ENCODE measurements around the gene ZNF473. TPM values are rescaled to one million over a fixed set of nuclear protein-coding genes. Genes with fewer than 3 reads are reported as not detected.

ZNF473 gene
- total and polyA plus RNA-seq, 2 experiments from 2014 or later, result 3.3 to 18.9 TPM

GRCh38 chr19:50030937-50031336 is 5.1 kb downstream of the ZNF473 start:
- DNase-seq (ENCODE audit: low spot score) (no peak), ATAC-seq (no peak)
- H2AFZ ChIP-seq, result no peak overlapping the region
- H3F3A ChIP-seq (replicated peaks; ENCODE audit: low read depth), result no peaks in the 10 kb centered on the region
- no peaks in the 10 kb centered on the region for H3K9me2 ChIP-seq (ENCODE audit: insufficient read depth)
- H4K20me1 ChIP-seq (replicated peaks; ENCODE audit: insufficient read depth), result peaks cover 20% of the 10 kb centered on the region
- peaks cover 40% of the 10 kb centered on the region for H3K79me2 ChIP-seq (replicated peaks; ENCODE audit: insufficient read depth)
- no peak overlapping the region for H3K27ac ChIP-seq (ENCODE audit: low read depth)
- H3K4me1 ChIP-seq (ENCODE audit: insufficient read depth), result peaks cover 8% of the 10 kb centered on the region; the same call in 1 of the 2 replicates
- H3K36me3 Mint-ChIP-seq (ENCODE audit: low read depth), result peaks cover 66% of the 10 kb centered on the region
- H3K4me1 Mint-ChIP-seq, result peaks cover 5% of the 10 kb centered on the region; the same call in 2 of the 3 replicates
- TF ChIP-seq ETS1 (IDR thresholded peaks at IDR 0.05) (no peak), JUNB (IDR thresholded peaks at IDR 0.05; ENCODE audit: unreplicated experiment) (no peak), ZNF114 (CRISPR knock-in tag; IDR thresholded peaks at IDR 0.05) (no peak)
- peaks cover 3% of the 10 kb centered on the region for H3K27me3 Mint-ChIP-seq (ENCODE audit: insufficient read depth, low read depth, poor library complexity)
- H3K27ac Mint-ChIP-seq, result no peak overlapping the region
- H3K4me3 Mint-ChIP-seq, result no peak overlapping the region
- H3K9me3 Mint-ChIP-seq, result peaks cover 14% of the 10 kb centered on the region
- no peak overlapping the region for H3K4me3 ChIP-seq
- no peaks in the 10 kb centered on the region for H3K27me3 ChIP-seq (ENCODE audit: insufficient read depth)
- no peaks in the 10 kb centered on the region; the same call in 1 of the 2 replicates for H3K36me3 ChIP-seq (ENCODE audit: insufficient read depth)
- no peak overlapping the region for H3K4me2 ChIP-seq

- Histone ChIP-seq H3K79me2 (replicated peaks; ENCODE audit: insufficient read depth) (0 out of 2 replicates have a peak, but pooled peaks cover 5% of the 10 kb centered on the region), H3K27me3 (ENCODE audit: insufficient read depth) (no peaks in the 10 kb centered on the region), H3K9me2 (ENCODE audit: insufficient read depth) (no peaks in the 10 kb centered on the region), H4K20me1 (replicated peaks; ENCODE audit: insufficient read depth) (peaks cover 11% of the 10 kb centered on the region; the same call in 1 of the 2 replicates), H3F3A (replicated peaks; ENCODE audit: low read depth) (no peaks in the 10 kb centered on the region), H3K4me2 (no peak overlapping the region), H3K4me1 (ENCODE audit: insufficient read depth) (no peaks in the 10 kb centered on the region), H2AFZ (no peak overlapping the region), H3K27ac (ENCODE audit: low read depth) (no peak overlapping the region), H3K4me3 (no peak overlapping the region), H3K36me3 (ENCODE audit: insufficient read depth) (peaks cover 5% of the 10 kb centered on the region)
- ATAC-seq, result no peak
- H3K36me3 Mint-ChIP-seq (ENCODE audit: low read depth), result peaks cover 88% of the 10 kb centered on the region
- no peaks in the 10 kb centered on the region for H3K27me3 Mint-ChIP-seq (ENCODE audit: insufficient read depth, low read depth, poor library complexity)
- no peak overlapping the region for H3K27ac Mint-ChIP-seq
- no peaks in the 10 kb centered on the region for H3K4me1 Mint-ChIP-seq
- H3K9me3 Mint-ChIP-seq, result peaks cover 29% of the 10 kb centered on the region
- DNase-seq (ENCODE audit: low spot score), result no peak
- H3K4me3 Mint-ChIP-seq, result no peak overlapping the region
- TF ChIP-seq CREB1 (CRISPR knock-in tag; IDR thresholded peaks at IDR 0.05; ENCODE audit: low read depth) (no peak), NANOG (IDR thresholded peaks at IDR 0.05; ENCODE audit: borderline replicate concordance) (no peak), ZNF331 (CRISPR knock-in tag; IDR thresholded peaks at IDR 0.05; ENCODE audit: low read depth) (no peak), EZH2phosphoT487 (IDR thresholded peaks at IDR 0.05; ENCODE audit: unreplicated experiment) (no peak), CTCF (conservative IDR thresholded peaks at IDR 0.05; ENCODE audit: low read depth in 2 of 2) (no peak), ZNF114 (CRISPR knock-in tag; IDR thresholded peaks at IDR 0.05) (no peak), ETS1 (IDR thresholded peaks at IDR 0.05) (no peak), EZH2 (IDR thresholded peaks at IDR 0.05; ENCODE audit: low read depth, unreplicated experiment) (no peak), POLR2AphosphoS5 (IDR thresholded peaks at IDR 0.05; ENCODE audit: low read depth) (no peak), REST (IDR thresholded peaks at IDR 0.05; ENCODE audit: unreplicated experiment) (no peak), STAT1 (IDR thresholded peaks at IDR 0.05; ENCODE audit: unreplicated experiment) (no peak)
These were observed 11.1 kb downstream of the ZNF473 start for GRCh38 chr19:50036908-50037307.
